Activated naive CD4-positive, alpha-beta T cell treated with anti-CD3 and anti-CD28 coated beads for 36 hours (primary cell): Measurements from ENCODE around the gene NUDT15. TPM values are rescaled to one million over a fixed set of nuclear protein-coding genes. Genes with fewer than 3 reads are reported as not detected.
"Not testable (repeated sequence)": the region's sequence is repeated elsewhere in the genome, so short reads cannot be mapped to it uniquely, and the experiment has no call there.

ENCODE experiments used
- CTCF ChIA-PET: fragments of 350-600 bp; sonication (Branson Sonifier 250); formaldehyde crosslinking; loops from one replicate; lab custom pipeline; 2021; ENCODE audit warnings: antibody characterized with exemption; lab: Charles Lee
- DNase-seq: peaks from one replicate; pipeline ENCODE4 v3.0.0-alpha.2; 2020
- H3K27ac Mint-ChIP-seq: one replicate; pipeline ENCODE4 v1.8.0; 2021; ENCODE audit warnings: mild to moderate bottlenecking, mixed read lengths
- H3K27me3 Mint-ChIP-seq: one replicate; pipeline ENCODE4 v1.8.0; 2021; ENCODE audit warnings: low read depth, mixed read lengths
- H3K36me3 Mint-ChIP-seq: one replicate; pipeline ENCODE4 v1.8.0; 2021; ENCODE audit warnings: low read depth, mixed read lengths
- H3K4me1 Mint-ChIP-seq: one replicate; pipeline ENCODE4 v1.8.0; 2021; ENCODE audit warnings: low read depth, mixed read lengths
- H3K4me3 Mint-ChIP-seq: one replicate; pipeline ENCODE4 v1.8.0; 2021; ENCODE audit warnings: mild to moderate bottlenecking, moderate library complexity, mixed read lengths
- H3K9me3 Mint-ChIP-seq: one replicate; pipeline ENCODE4 v1.8.0; 2021; ENCODE audit warnings: mixed read lengths
- intact Hi-C: fragments of 100-400 bp; cut with micrococcal nuclease; formaldehyde crosslinking; loops from one replicate; pipeline ENCODE4 v1.15.1; 2023
- total RNA-seq, 2 experiments: library from RNA; stranded (reverse); gene quantifications; one replicate each; pipeline ENCODE4 v1.2.3, GENCODE V29; 2021

NUDT15 gene
- total RNA-seq, 2 experiments from 2014 or later, result 28.3 to 29.2 TPM

GRCh38 chr13:48043789-48044503, 6.4 kb downstream of the NUDT15 start:
- Mint-ChIP-seq H3K36me3 (peaks cover 27% of the 10 kb centered on the region), H3K4me1 (peaks cover 39% of the 10 kb centered on the region), H3K9me3 (no peaks in the 10 kb centered on the region), H3K27me3 (no peaks in the 10 kb centered on the region), H3K27ac (peak overlapping the region; percentile 80), H3K4me3 (no peak overlapping the region)
- DNase-seq, result no peak
- intact Hi-C loops, result loop anchor here (1.0 kb wide), 1 partner anchor 725 kb away; no protein-coding TSS in a partner anchor
- CTCF ChIA-PET, result no interaction called here

GRCh38 chr13:48050550-48050949, 13.0 kb downstream of the NUDT15 start:
- Mint-ChIP-seq H3K4me3 (no peak overlapping the region), H3K27me3 (no peaks in the 10 kb centered on the region), H3K36me3 (peaks cover 28% of the 10 kb centered on the region), H3K9me3 (no peaks in the 10 kb centered on the region), H3K4me1 (no peaks in the 10 kb centered on the region), H3K27ac (no peak overlapping the region)
- no peak for DNase-seq
- CTCF ChIA-PET, result interaction anchor here (3.4 kb wide), 1 partner anchor 13 kb away, joined by 16 read pairs; the partner anchor contains the start of gene NUDT15
- intact Hi-C loops, result no loop called here

GRCh38 chr13:48054601-48055000, 17.1 kb downstream of the NUDT15 start:
- Mint-ChIP-seq H3K27me3 (no peaks in the 10 kb centered on the region), H3K4me3 (no peak overlapping the region), H3K4me1 (no peaks in the 10 kb centered on the region), H3K27ac (no peak overlapping the region), H3K36me3 (peaks cover 34% of the 10 kb centered on the region), H3K9me3 (no peaks in the 10 kb centered on the region)
- DNase-seq, result no peak
- intact Hi-C loops, result no loop called here
- CTCF ChIA-PET, result no interaction called here

GRCh38 chr13:48055712-48056111, 18.2 kb downstream of the NUDT15 start:
- no peak overlapping the region for H3K27ac Mint-ChIP-seq

GRCh38 chr13:48058536-48058935, 21.0 kb downstream of the NUDT15 start:
- peaks cover 17% of the 10 kb centered on the region for H3K36me3 Mint-ChIP-seq
- H3K9me3 Mint-ChIP-seq, H3K27me3 Mint-ChIP-seq, CTCF ChIA-PET, DNase-seq, intact Hi-C loops, H3K27ac Mint-ChIP-seq, H3K4me3 Mint-ChIP-seq, H3K4me1 Mint-ChIP-seq: not testable (repeated sequence)

More at GRCh38 chr13:48055712-48056111, 18.2 kb downstream of the NUDT15 start:
- Mint-ChIP-seq H3K9me3 (no peaks in the 10 kb centered on the region), H3K4me1 (no peaks in the 10 kb centered on the region), H3K27me3 (no peaks in the 10 kb centered on the region), H3K36me3 (peaks cover 28% of the 10 kb centered on the region), H3K4me3 (no peak overlapping the region)
- intact Hi-C loops, result no loop called here
- CTCF ChIA-PET, result no interaction called here
- DNase-seq, result no peak

- H3K4me3 Mint-ChIP-seq, H3K9me3 Mint-ChIP-seq, intact Hi-C loops, CTCF ChIA-PET, H3K27me3 Mint-ChIP-seq, H3K4me1 Mint-ChIP-seq, DNase-seq: not testable (repeated sequence)
- Mint-ChIP-seq H3K36me3 (peaks cover 16% of the 10 kb centered on the region), H3K27ac (peak overlapping the region; percentile 22)
Measured at GRCh38 chr13:48059951-48060350, 22.4 kb downstream of the NUDT15 start.

- DNase-seq, result peak; percentile 90
- H3K4me3 Mint-ChIP-seq, result no peak overlapping the region
- H3K27ac Mint-ChIP-seq, result peak overlapping the region; percentile 91
- no peaks in the 10 kb centered on the region for H3K27me3 Mint-ChIP-seq
- H3K9me3 Mint-ChIP-seq, result peaks cover 20% of the 10 kb centered on the region
- peaks cover 13% of the 10 kb centered on the region for H3K4me1 Mint-ChIP-seq
- peaks cover 57% of the 10 kb centered on the region for H3K36me3 Mint-ChIP-seq
- intact Hi-C loops, result loop anchor here (1.0 kb wide), 3 partner anchors 28 to 176 kb away; partner anchors contain the start of gene SUCLA2
- CTCF ChIA-PET, result interaction anchor here (0.6 kb wide), 1 partner anchor 1488 kb away, joined by 5 read pairs; no protein-coding TSS in a partner anchor
Measured at GRCh38 chr13:48066310-48066989, 28.9 kb downstream of the NUDT15 start.

- Mint-ChIP-seq H3K27ac (peak overlapping the region; percentile 91), H3K9me3 (peaks cover 20% of the 10 kb centered on the region), H3K4me3 (no peak overlapping the region), H3K27me3 (no peaks in the 10 kb centered on the region), H3K4me1 (peaks cover 13% of the 10 kb centered on the region), H3K36me3 (peaks cover 71% of the 10 kb centered on the region)
- no peak for DNase-seq
- CTCF ChIA-PET, result no interaction called here
- intact Hi-C loops, result no loop called here
Measured at GRCh38 chr13:48068036-48068435, 30.5 kb downstream of the NUDT15 start.

GRCh38 chr13:48068952-48069351, 31.4 kb downstream of the NUDT15 start:
- Mint-ChIP-seq H3K27me3 (no peaks in the 10 kb centered on the region), H3K27ac (no peak overlapping the region), H3K36me3 (peaks cover 77% of the 10 kb centered on the region), H3K4me1 (peaks cover 13% of the 10 kb centered on the region), H3K9me3 (peaks cover 20% of the 10 kb centered on the region), H3K4me3 (no peak overlapping the region)
- intact Hi-C loops, result no loop called here
- no peak for DNase-seq
- CTCF ChIA-PET, result interaction anchor here (0.7 kb wide), 1 partner anchor 25 kb away, joined by 3 read pairs; no protein-coding TSS in a partner anchor

GRCh38 chr13:48069573-48069972, 32.0 kb downstream of the NUDT15 start:
- peaks cover 83% of the 10 kb centered on the region for H3K36me3 Mint-ChIP-seq
- H3K4me3 Mint-ChIP-seq, result no peak overlapping the region
- H3K9me3 Mint-ChIP-seq, result peaks cover 20% of the 10 kb centered on the region
- DNase-seq, result no peak
- CTCF ChIA-PET, result interaction anchor here (0.7 kb wide), 1 partner anchor 25 kb away, joined by 3 read pairs; no protein-coding TSS in a partner anchor
- H3K27ac Mint-ChIP-seq, result no peak overlapping the region
- intact Hi-C loops, result no loop called here
- no peaks in the 10 kb centered on the region for H3K27me3 Mint-ChIP-seq
- peaks cover 13% of the 10 kb centered on the region for H3K4me1 Mint-ChIP-seq

- Mint-ChIP-seq H3K27ac (peak overlapping the region; percentile 74), H3K36me3 (peaks cover 89% of the 10 kb centered on the region), H3K27me3 (no peaks in the 10 kb centered on the region), H3K4me1 (peaks cover 13% of the 10 kb centered on the region), H3K9me3 (peaks cover 20% of the 10 kb centered on the region), H3K4me3 (no peak overlapping the region)
- intact Hi-C loops, result no loop called here
- CTCF ChIA-PET, result no interaction called here
- no peak for DNase-seq
Measured at GRCh38 chr13:48070942-48071341, 33.4 kb downstream of the NUDT15 start.

GRCh38 chr13:48072304-48072703, 34.8 kb downstream of the NUDT15 start:
- H3K4me1 Mint-ChIP-seq, result peaks cover 2% of the 10 kb centered on the region
- no peaks in the 10 kb centered on the region for H3K27me3 Mint-ChIP-seq
- H3K9me3 Mint-ChIP-seq, result peaks cover 20% of the 10 kb centered on the region
- peak; percentile 23 for DNase-seq
- no peak overlapping the region for H3K4me3 Mint-ChIP-seq
- intact Hi-C loops, result no loop called here
- H3K27ac Mint-ChIP-seq, result peak overlapping the region; percentile 74
- CTCF ChIA-PET, result interaction anchor here (1.4 kb wide), 1 partner anchor 23 kb away, joined by 3 read pairs; the partner anchor contains the start of gene MED4
- H3K36me3 Mint-ChIP-seq, result peaks cover 84% of the 10 kb centered on the region
